Activated T-cell treated with anti-CD3 and anti-CD28 coated beads for 24 hours (primary cell): ENCODE data around the gene KLF17.
"Not testable (repeated sequence)": the region's sequence is repeated elsewhere in the genome, so short reads cannot be mapped to it uniquely, and the experiment has no call there.

ENCODE experiments used
- DNase-seq: peaks from one replicate; pipeline ENCODE4 v3.0.0-alpha.2; 2020; ENCODE audit warnings: low read depth

KLF17 gene

GRCh38 chr1:44108971-44109370, 9.7 kb upstream of the KLF17 start:
- no peak for DNase-seq

GRCh38 chr1:44110916-44111315, 7.7 kb upstream of the KLF17 start:
- DNase-seq: no peak

- no peak for DNase-seq
Measured at GRCh38 chr1:44111861-44112260, 6.8 kb upstream of the KLF17 start.

GRCh38 chr1:44112486-44112885, 6.1 kb upstream of the KLF17 start:
- no peak for DNase-seq

GRCh38 chr1:44113095-44113609, 5.5 kb upstream of the KLF17 start:
- no peak for DNase-seq

- DNase-seq: no peak
Measured at GRCh38 chr1:44114098-44114497, 4.5 kb upstream of the KLF17 start.

GRCh38 chr1:44117272-44117671, 1.3 kb upstream of the KLF17 start:
- not testable (repeated sequence) for DNase-seq

GRCh38 chr1:44119525-44119924, 904 bp downstream of the KLF17 start:
- DNase-seq: no peak

- DNase-seq: no peak
Measured at GRCh38 chr1:44120398-44120949, 1.9 kb downstream of the KLF17 start.

GRCh38 chr1:44129616-44130500, 11.2 kb downstream of the KLF17 start:
- DNase-seq: no peak

- no peak for DNase-seq
Measured at GRCh38 chr1:44131411-44131810, 12.8 kb downstream of the KLF17 start.

GRCh38 chr1:44134071-44134920, 15.7 kb downstream of the KLF17 start:
- DNase-seq: no peak

- no peak for DNase-seq
Measured at GRCh38 chr1:44135886-44136285, 17.3 kb downstream of the KLF17 start.

- no peak for DNase-seq
Measured at GRCh38 chr1:44138239-44138638, 19.6 kb downstream of the KLF17 start.

GRCh38 chr1:44139565-44139964, 20.9 kb downstream of the KLF17 start:
- not testable (repeated sequence) for DNase-seq

GRCh38 chr1:44141531-44141930, 22.9 kb downstream of the KLF17 start, which contains the start of gene KLF18:
TSS of gene KLF18 (minus strand) at chr1:44141631. CDS start at chr1:44141631, 0 bp downstream.
- DNase-seq: no peak

- no peak for DNase-seq
Measured at GRCh38 chr1:44144962-44145756, 26.5 kb downstream of the KLF17 start.

- no peak for DNase-seq
Measured at GRCh38 chr1:44146536-44147361, 28.1 kb downstream of the KLF17 start.

GRCh38 chr1:44147582-44147981, 29.0 kb downstream of the KLF17 start:
- no peak for DNase-seq

- peak; percentile 2 for DNase-seq
Measured at GRCh38 chr1:44151332-44151731, 32.7 kb downstream of the KLF17 start.

GRCh38 chr1:44151808-44152207, 33.2 kb downstream of the KLF17 start:
- DNase-seq: no peak
